GM12874 (cell line): ENCODE data around the gene GBP7.
A peak's percentile ranks its signal among the peaks of the same experiment; 100 is the strongest.

Experiments
- TF ChIP-seq, protein P1 (sequence below): IDR thresholded peaks from 2 replicates; pipeline ENCODE4 v1.5.1; 2011; ENCODE audit warnings: low read depth, mild to moderate bottlenecking, control low read depth, low read length, moderate library complexity; ENCODE audit not compliant: insufficient read depth

The GBP7 gene

DNA sequence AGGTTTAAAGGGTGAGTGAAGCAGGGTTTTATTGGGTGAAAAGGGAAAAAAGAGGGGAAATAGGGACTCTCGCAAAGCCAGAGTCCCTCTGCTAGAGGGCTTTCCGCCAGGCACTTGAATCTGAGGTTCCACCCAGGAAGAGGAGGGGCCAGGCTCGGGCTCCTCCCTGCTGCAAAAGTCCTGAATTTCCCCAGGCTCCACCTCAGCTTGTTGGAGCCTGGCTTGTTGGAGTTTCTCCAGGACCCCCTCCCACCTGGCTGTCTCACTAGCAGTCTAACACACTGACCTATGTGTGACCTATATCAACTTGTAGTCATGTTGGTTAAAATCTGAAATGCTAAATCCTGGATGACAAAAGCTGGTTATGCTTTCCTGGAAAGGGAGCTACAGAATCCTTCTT, 75.4 kb downstream of the GBP7 start:
- TF ChIP-seq, protein P1, sequence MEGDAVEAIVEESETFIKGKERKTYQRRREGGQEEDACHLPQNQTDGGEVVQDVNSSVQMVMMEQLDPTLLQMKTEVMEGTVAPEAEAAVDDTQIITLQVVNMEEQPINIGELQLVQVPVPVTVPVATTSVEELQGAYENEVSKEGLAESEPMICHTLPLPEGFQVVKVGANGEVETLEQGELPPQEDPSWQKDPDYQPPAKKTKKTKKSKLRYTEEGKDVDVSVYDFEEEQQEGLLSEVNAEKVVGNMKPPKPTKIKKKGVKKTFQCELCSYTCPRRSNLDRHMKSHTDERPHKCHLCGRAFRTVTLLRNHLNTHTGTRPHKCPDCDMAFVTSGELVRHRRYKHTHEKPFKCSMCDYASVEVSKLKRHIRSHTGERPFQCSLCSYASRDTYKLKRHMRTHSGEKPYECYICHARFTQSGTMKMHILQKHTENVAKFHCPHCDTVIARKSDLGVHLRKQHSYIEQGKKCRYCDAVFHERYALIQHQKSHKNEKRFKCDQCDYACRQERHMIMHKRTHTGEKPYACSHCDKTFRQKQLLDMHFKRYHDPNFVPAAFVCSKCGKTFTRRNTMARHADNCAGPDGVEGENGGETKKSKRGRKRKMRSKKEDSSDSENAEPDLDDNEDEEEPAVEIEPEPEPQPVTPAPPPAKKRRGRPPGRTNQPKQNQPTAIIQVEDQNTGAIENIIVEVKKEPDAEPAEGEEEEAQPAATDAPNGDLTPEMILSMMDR: no peak

DNA sequence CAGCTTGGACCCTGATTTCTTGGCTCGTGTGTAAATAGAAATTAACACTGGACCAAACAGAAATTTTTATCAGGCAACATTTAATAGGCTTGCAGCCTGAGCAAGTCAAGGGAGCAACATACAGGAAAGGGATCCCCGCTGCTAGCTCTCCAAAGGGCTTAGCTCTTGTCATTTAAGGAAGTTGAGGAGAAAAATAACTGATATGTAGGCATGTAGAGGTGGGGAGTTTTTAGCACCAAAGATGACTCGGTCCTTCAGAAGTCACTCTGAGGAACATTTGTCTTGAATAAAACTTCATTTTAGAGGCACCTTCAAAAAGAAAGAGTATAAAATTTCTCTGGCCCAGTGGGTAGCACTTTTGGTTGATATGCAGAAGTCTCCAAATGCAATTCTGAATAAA, 76.9 kb downstream of the GBP7 start:
- TF ChIP-seq, protein P1: no peak

DNA sequence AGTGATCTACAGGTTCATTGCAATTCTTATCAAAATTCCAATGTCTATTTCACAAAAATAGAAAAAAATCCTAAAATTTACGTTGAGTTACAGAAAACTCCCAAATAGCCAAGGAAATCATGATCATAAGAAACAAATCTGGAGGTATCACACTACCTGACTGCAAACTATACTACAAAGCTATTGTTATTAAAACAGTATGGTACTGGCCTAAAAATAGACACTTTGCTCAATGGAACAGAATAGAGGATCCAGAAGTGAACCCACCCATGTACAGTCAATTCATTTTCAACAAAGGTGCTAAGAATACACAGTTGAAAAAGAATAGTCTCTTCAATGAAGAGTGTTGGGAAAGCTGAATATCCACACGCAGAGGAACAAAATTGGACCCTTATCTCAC, 80.1 kb downstream of the GBP7 start:
- TF ChIP-seq, protein P1: no peak

DNA sequence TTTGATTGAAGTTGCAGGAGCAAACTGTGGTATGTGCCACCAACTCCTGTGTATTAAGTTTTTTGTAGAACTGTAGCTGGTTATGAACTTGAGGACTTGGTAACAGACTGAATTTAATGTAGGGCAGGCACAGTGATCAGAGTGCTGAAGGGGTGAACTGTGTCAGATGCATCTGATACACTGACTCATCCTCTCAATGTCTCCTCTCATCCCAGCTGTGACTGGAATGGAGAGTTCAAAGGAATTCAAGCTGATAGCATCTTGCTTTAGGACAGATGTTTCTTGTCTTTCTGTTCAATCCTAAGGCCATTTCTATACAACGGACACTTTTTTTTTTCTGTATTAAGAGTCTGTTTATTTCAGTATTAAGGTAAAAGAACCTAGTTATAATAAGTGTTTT, 85.8 kb downstream of the GBP7 start:
- TF ChIP-seq, protein P1: no peak

DNA sequence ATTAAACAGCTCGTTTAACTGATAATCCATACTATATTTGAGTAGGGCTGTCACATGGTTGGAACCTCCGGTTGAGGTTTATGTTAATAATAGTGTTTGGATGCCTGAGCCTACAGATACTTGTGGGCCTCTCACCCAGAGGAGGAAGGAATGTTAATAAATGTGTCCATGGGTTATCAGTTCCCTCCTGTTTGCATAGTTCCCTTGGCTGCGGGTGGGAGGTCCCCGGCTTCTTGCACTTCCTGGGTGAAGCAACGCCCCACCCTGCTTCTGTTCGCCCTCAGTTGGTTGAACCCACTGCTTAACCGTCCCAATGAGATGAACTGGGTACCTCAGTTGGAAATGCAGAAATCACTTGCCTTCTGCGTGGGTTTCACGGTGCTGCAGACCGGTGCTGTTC, 87.2 kb downstream of the GBP7 start:
- TF ChIP-seq, protein P1: no peak

DNA sequence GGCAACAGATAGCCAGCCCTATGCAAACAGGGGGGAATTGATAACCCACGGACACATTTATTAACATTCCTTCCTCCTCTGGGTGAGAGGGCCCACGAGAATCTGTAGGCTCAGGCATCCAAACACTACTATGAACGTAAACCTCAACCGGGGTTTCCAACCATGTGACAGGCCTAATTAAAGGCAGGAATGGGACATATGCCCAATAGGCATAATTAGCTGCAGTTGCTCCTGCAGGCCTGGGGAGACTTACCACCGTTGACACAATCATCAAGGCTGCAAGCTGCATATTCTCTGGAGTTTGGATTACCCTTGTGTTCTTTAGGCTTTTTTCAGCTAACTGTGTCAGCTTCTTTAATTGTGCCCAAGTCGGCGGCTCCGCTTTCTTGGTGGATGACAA, 88.6 kb downstream of the GBP7 start:
- TF ChIP-seq, protein P1: no peak

DNA sequence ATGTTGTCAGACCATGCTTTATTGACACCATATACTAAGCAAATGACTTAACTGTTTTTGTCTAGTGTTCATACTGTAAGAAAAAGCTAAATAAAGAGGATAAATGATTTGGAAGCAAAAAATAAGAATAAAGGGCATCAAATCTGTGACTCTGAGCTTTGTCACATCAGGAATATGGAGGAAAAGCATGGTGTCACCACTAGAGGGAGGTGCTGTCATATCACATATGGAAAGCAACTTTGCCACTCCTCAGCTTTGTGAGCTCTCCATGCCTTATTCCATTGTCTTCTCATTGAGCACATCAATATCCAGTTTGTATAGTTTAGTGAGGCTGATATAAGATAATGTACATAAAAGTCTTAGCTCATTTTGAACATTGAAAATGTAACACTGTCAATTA, 90.0 kb downstream of the GBP7 start:
- TF ChIP-seq, protein P1: peak; percentile 47; the same call in 1 of the 2 replicates
